HG03378 (cell line): ENCODE measurements around the gene UBE2D3.
"Not testable (repeated sequence)": the region's sequence is repeated elsewhere in the genome, so short reads cannot be mapped to it uniquely, and the experiment has no call there.

ENCODE experiments used
- ATAC-seq: cut with Tn5 transposase; IDR thresholded peaks from one replicate; pipeline ENCODE4 v1.9.1; 2021; ENCODE audit warnings: mild to moderate bottlenecking, moderate library complexity; ENCODE audit not compliant: unreplicated experiment

UBE2D3 gene

GRCh38 chr4:102832105-102832504, 4.8 kb upstream of the UBE2D3 start:
- no peak for ATAC-seq

- no peak for ATAC-seq
These were observed 2.5 kb upstream of the UBE2D3 start for GRCh38 chr4:102829803-102830202.

GRCh38 chr4:102828497-102828808, 1.1 kb upstream of the UBE2D3 start:
- no peak for ATAC-seq

- ATAC-seq, result peak; percentile 88
These were observed 534 bp upstream of the UBE2D3 start for GRCh38 chr4:102827674-102828496.

GRCh38 chr4:102826105-102826889, 1.1 kb downstream of the UBE2D3 start:
- ATAC-seq, result no peak

GRCh38 chr4:102825261-102826091, 1.9 kb downstream of the UBE2D3 start:
- no peak for ATAC-seq

- ATAC-seq, result no peak
These were observed 3.0 kb downstream of the UBE2D3 start for GRCh38 chr4:102824398-102824797.

DNA sequence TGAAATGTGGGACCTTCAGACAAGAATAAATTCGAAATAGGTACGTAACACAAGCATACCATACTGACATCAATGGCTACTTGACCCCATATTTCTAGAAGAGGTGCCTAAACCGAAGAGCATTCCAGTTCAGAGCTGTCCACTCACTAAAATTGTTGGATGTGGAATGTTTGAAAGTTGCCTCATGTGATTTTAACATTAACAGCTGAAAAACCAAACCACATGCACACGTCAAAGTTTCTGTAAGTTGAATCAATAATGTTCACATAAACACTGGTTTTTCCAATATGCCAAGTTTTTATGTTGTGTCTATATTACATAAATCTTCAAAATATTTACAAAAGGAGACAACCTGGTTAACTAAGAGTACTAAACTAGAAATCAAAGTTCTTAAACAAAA, 3.5 kb downstream of the UBE2D3 start:
- no peak for ATAC-seq

DNA sequence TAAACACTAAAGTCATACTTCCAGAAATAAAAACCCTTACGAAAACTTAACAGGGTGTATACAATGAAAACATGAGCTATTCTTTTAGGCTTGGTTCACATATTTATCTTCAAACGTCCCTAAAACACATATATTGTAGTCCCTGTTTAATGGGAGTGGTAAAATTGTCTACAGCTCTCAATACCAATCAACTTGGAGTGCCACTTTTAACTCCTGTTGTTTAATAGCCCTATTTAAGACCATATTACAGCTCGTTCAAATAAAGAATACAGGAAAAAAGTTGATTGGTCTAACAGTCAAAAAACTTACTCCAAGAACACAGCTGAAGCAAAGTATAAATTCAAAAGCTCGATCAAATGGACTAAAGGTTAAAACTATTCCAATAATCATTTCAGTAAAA, 3.9 kb downstream of the UBE2D3 start:
- ATAC-seq, result no peak

DNA sequence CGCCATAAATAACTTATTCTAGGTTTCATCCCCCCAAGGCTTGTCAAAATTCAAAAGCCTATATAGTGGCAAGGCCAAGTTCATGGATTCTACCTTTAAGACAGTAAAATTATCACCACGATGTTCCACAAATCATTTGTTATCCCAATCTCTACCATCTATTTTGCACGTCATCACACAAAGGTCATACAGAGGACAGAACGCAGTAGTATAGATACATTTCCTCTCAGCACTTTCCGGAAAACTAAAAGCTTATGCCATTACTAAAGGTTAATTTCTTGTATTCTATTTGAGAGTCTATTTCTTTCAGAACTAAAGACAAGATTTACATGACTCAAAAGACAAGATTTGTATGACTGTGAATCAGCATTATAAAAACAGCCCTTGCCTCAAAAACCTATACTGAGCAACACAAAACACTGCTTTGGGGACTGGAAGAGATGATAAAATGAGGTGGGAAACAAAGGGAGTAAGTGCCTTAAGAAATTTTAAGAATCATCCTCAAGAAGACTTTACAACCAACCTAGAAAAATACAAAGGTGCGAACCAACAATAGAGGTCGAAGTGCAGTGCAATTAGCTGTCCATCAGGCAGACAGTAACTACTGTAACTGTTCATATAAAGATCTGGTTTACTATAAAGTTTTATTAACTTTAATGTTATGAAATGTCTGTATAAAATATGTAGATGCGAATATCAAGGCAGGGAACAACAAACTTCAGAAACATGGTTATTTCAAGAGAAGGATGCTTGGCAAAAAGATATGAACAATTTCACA, 7.6 kb downstream of the UBE2D3 start:
- no peak for ATAC-seq

DNA sequence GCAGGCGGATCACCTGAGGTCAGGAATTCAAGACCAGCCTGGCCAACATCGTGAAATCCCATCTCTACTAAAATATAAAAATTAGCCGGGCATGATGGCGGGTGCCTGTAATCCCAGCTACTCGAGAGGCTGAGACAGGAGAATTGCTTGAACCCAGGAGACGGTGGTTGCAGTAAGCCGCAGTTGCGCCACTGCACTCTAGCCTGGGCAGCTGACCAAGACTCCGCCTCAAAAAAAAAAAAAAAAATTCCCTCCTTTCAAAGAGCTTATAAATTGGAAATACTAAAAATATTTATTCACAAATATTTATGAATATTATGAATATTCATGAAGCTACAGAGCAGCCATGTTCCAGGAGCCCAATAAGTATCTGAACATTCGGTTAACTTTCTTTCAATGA, 8.3 kb downstream of the UBE2D3 start:
- ATAC-seq, result not testable (repeated sequence)

DNA sequence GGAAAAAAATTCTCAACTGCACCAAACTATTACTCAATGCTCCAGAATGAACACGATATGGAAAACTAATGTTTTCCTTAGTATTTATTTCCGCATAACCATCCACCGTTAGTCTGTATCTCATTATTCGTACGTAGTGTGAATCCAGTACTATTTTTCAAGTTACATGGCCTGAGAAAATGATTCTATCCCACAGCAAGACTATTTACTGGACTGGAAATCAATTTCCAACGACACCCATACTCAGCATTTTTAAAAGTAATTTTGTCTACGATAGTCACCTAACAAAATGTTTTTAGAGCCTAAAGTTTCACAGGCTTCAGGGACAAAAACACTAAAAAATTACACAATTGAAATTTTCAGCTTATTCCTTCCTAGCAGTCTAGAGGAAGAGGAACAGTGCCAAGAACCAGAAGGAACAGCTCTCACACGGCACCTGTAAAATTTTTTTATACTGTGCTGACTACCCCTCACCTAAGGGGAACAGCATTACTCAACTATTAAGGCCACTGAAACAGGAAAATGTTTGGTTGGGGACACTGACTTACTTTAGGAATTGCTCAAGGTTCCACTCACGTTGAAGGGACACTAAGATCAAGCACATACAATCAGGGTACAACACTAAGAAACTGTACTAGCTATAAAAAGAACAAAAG, 9.6 kb downstream of the UBE2D3 start:
- ATAC-seq, result no peak

DNA sequence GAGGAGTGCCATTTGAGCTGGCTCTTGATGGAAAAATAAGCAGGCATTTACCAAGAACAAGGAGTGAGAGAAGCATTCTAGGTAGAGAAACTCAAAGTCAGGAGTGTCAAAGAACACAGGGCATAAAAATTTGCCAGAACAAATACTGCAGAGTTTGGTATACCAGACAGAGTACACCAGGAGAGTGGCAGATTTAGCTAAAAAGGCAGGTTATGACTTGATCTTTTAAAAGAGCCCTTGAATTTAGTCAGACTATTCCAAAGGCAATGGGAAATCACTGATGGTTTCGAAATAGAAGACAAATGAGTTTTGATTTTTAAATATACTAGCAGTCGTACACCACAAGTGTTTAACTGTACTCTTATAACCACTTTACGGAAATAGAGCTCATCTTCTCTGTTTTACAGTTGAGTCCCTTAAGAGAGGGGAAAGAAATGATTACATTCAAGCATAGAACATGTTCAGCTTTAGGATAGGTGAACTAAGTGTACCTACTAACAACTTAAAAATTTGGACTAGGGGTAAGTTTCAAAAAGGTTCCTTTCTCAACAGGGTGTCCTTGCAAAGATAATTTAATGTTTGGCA, 10.2 kb downstream of the UBE2D3 start:
- no peak for ATAC-seq

- ATAC-seq, result no peak
These were observed 11.4 kb downstream of the UBE2D3 start for GRCh38 chr4:102815981-102816380.

- ATAC-seq, result no peak
These were observed 17.7 kb downstream of the UBE2D3 start for GRCh38 chr4:102809691-102810090.

GRCh38 chr4:102809190-102809589, 18.2 kb downstream of the UBE2D3 start:
- ATAC-seq, result peak; percentile 69

- ATAC-seq, result no peak
These were observed 19.3 kb downstream of the UBE2D3 start for GRCh38 chr4:102808009-102808408.

DNA sequence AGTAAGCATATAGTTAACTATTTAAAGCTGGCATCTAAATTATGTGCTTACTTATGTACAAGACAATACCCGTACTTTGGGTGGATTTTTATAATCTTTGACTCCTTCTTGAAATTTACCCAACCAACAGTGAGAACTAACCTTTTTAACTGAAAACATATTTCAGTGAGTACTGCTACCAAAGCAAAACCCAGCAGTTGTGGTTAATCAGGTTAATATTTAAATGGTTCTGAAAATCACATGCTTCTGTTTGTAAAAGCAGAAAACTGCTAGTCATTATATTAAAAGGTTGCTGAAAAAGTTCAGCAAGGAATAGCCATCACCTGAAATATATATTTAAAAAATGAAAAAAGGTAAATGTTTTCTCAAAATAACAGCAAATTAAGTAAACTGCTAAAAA, 20.0 kb downstream of the UBE2D3 start:
- ATAC-seq, result peak; percentile 55

DNA sequence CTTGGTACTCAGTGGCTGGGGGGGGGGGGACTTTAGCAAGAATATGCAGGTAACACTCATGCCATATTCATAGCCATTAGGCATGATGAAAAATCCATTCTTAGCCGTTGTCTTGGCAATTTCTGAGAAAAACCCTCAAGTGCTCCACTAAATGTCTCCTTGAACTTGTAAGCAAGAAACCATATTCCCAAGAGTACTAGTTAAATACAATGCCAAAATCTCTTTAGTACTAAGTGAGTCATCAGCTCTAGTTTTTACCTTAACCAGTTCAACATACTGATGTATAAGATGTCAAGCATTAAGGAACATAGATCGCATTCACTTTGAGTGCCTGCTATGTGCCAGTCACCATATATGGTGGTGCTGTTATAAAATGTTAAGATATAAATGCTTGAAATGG, 27.5 kb downstream of the UBE2D3 start:
- ATAC-seq, result no peak

DNA sequence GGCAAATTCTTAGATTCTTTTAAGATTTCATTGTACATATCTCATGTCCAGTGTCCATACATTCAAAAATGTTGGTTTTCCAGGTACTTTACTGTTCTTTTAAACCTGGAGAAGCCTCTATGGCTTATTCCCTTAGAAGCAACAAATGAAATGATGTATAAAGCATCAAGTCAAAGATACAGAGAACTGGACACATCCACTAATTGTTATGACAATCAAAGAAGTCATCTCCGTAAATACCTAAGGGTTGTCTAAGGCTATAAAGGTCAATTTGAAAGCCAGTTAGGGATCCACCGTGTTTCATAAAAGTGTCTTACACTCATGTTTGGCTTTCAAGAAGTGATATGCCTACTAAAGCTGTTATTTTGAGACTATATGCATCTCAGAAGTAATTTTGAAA, 32.4 kb downstream of the UBE2D3 start:
- ATAC-seq, result no peak
